Stimulated activated CD8-positive, alpha-beta memory T cell treated with anti-CD3 and anti-CD28 coated beads, Interleukin-4, amount 100 ng/mL, for 4 hours (primary cell): ENCODE data around the gene CTBP1.
A peak's percentile ranks its signal among the peaks of the same experiment; 100 is the strongest.

Experiments
- DNase-seq, 2 donors: peaks; one replicate each; pipeline ENCODE4 v3.0.0-alpha.2; 2020; ENCODE audit warnings: low read depth in 2 of 2, low spot score in 1 of 2

CTBP1 gene

DNA sequence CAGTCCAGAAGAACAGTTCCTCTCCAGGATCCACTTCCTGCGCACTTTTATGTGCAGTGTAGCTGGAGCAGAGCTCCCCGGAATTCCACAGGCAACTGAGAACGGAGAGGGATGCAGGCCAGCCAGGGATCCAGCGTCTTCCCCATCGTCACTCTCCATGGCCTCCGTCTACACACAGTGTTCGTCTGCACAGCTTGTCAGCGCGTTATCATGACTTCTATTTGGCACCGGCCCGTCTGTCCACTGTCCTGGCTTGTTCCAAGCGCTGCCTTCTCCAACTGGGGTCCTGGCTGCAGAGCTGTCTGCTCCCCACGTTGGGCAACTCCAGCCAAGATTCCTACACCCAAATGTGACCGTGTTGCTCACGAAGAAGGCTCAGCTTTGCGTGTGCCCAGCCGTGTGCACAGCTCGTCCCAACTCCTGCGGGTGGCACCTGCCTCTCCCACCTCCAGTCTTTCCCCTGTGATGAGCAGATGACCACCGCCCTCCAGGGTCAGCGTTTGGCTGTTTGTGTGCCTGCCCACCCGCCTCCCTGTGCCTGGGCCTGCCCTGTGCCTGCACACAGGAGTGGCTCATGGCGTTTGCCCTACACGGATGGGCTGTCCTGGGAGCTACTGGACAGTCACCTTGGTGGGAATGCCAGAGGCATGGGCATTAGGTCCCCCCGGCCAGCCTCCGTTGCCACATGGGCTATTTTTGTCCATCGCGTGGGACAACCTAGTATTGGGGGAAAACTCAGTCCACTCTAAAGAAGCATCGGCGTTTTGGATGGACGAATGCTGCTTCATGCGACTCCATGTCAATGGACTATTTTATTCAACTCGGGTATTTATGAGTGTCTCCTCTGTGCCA is 2.2 kb upstream of the CTBP1 start:
- DNase-seq, result no peak

DNA sequence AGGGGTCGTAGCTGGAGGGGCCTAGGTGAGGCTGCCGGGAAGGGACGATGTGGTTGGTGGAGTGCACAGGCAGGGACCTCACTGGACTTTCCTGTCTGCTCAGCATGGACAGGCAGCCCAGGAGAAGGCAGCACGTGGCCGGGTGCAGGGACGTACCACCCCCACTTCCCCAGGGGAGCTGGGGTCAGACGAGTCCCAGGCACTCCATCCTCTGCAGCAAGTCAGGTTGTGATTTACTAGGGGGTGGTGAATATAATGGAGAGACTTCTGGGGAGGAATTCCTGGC is 1.5 kb upstream of the CTBP1 start:
- no peak for DNase-seq

DNA sequence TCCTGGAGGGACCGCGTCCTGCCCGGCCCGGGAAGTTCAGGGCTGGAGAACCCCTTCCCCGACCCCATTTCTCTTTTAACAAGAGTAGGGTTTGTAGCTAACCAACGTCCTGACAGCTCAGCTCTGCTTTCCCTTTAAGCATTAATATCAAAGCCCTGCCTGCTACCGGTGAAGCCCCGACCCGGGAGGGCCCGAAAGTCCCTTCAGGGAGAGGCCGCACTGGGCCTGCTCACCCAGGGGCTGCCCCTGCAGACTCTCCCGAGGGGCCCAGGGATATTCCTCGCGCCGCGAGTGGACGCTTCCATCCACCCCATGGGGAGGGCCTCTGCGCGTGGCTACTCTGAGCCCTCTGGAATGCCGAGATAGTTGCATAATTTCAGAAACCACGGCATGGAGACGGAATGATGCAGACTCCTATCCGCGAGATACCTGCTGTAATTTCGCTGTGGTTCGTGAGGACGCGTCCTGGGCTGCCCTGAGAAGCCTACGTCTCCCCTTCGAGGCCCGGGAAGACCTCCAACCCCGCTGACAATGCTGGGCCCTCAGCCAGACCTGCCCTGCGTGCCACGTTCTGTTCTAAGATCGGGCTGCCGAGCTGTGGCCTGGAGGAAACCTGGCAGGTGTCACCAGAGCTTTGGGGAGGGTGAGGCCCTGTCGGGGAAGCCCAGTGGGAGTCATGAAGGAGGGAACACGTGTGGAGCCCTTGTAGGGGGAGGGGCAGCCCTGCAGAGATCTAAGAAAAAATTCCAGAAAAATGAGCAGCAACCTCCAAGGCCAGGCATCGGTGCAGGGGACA is 999 bp upstream of the CTBP1 start:
- DNase-seq, result peak; percentile 21 to 24

DNA sequence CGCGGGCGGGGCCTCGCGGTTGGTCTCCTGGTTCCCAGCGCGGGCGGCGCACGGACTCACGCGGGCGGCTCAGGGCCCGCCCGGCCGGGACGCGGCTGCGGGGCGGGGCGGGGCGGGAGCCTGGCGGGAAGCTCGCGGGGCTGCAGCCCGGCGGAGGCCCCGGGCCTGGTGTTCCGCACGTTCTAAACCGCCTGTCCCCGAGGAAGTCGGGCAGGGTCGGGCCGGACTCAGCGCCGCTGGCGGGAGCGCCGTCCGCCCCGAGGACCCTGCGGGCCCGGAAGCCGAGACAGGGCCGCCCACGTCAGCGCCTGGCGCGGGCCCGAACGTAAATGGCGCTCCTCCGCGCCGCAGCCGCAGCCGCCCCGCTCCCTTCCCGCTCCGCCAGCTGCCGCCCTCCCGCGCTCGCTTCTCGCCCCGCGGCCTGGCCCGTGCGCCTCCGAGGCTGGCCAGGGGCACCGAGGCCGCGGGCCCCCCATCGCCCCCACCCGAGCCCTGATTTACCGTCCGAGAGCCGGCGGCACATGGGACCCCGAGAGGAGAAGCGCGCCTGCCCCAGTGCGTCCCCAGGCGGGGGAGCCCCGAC is 309 bp upstream of the CTBP1 start:
- peak; percentile 58 to 73 for DNase-seq

DNA sequence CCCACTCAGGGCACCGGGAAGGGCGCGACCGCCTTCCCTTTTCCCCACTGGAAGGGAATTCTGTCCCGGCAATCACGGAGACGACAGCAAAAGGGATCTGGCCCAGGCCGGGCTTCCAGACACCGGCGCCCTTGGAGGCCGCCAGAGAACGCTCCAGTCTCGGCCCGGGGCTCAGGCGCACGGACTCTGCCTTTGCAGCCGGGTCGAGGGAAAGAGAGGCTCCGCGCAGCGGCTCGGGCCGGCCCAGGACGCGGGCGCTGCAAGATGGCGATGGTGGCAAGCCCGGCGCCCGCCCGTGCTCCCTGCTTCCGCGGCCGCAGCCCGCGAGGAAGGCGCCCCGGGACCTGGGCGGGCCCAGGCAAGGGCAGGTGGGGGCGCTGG is 1.1 kb downstream of the CTBP1 start:
- peak in 1 of 2 donors; percentile 17 for DNase-seq

DNA sequence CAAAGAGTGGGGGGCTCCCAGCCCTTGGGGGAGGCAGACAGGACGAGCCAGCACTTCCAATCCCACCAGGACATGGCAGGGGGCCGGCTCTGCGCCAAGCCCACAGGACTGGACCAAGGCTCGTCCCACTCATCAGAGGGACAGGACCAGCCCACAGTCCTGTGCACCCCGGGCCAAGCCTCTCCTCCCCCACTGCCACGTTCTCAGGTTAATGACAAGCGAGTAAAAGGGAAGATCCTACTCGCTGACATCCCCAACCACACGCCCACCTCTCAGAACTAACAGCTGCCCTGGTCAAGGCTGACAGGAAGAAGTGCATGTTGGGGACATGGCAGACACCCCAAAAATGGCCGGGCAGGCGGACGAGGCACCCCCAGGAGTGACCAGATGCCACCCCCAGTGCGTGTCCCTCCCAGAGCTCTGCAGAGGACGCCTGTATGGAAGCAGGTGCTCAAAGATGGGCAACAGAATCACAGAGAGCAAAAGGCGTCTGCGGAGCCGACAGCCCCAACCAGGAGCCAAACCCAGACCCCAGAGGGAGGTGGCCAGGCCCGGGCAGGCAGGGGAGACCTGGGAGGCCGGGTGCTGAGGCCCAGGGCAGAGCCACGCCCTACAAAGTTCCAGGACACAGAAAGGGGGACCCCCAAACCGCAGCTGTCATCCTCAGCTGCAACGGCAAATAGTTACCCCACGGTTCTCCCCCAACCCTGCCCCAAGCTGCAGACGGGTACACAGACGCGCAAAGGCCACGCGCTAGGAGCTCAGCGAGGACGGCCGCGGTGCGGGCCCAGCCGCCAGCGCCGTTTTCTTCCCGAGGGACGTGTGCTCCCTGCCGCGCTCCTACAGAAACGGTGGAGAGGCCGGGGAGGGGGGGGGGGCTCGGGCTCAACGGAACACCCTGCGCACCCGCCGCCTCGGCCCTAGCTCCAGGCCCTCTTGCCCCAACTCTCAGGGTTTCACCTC is 1.7 kb downstream of the CTBP1 start:
- DNase-seq, result no peak

DNA sequence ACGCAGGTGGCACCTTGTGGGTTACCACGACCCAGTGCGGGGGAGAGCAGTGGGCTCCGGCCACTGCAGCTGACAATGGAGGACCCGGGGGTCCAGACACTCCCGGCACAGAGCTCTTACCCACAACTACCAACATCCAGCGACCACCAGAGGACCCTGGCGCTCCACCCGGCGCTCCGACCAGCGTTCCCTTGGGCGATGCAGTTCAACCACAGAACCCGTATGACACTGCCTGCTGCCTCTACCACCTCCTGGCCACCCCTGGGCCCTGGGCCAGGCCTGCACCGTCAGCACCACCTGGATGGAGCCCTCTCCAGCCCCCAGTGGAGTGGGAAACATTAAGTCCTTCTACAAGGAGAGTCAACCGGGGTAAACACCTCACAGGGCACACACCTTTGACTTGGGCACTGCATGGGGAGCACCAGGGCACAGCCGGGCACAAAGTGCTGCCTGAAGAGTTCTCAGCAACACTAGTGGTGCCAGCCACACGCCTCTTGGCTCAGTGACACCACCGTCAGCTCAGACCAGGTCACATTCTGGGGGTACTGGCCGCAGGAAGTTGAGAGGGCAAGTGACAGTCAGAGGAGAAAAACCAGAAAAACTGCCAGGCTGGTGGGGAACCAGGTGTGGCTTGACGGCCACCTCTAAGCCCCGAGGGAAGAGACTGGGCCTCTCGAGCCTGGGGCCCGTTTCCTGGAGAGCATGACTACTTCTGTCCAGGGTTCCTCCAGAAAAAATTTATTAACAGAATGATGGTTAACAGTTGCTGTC is 2.6 kb downstream of the CTBP1 start:
- DNase-seq, result no peak

DNA sequence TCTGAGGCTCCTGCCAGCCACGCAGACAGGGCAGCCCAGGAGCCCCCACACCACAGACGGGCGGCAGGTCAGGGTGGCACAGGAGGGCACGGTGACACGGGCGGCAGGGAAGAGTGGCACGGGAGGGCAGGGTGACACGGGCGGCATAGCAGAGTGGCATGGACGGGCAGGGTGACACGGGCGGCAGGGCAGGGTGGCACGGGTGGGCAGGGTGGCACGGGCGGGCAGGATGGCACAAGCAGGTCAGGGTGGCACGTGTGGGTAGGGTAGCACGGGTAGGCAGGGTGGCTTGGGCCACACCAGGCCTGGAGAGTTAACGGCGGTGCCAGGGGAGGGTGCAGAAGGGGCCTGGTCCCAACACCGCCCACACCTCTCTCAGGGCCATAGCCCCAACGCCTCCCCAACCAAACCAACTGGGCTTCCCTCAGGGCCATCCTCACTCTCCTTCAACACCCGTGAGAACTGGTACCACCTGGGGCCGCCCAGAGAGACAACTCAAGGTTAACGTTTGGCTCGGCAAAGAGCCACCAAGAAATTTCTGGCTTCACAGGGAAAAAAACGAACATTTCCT is 3.4 kb downstream of the CTBP1 start:
- DNase-seq, result no peak

DNA sequence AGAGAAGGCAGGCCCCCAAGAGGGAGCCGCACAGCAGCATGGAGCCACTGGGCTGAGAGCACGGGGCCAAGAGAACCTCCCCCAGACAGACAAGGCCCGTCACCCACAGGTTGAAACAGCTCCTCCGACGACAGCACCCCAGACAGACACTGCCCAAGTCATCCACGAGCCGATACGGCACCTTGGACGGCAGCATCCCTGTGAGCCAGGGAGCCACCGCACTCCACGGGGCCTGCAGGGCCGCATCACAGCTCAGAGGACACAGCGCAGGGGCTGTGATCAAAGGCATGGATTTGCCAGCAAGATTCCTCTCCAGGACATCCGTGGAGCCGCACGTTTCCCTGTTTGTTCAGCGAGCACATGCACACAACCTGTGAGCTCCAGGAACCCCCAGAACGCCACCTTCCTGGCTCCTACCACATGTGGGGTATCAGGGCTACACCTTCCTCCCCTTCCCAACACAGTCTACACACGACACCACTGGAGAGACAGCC is 3.9 kb downstream of the CTBP1 start:
- DNase-seq, result no peak

DNA sequence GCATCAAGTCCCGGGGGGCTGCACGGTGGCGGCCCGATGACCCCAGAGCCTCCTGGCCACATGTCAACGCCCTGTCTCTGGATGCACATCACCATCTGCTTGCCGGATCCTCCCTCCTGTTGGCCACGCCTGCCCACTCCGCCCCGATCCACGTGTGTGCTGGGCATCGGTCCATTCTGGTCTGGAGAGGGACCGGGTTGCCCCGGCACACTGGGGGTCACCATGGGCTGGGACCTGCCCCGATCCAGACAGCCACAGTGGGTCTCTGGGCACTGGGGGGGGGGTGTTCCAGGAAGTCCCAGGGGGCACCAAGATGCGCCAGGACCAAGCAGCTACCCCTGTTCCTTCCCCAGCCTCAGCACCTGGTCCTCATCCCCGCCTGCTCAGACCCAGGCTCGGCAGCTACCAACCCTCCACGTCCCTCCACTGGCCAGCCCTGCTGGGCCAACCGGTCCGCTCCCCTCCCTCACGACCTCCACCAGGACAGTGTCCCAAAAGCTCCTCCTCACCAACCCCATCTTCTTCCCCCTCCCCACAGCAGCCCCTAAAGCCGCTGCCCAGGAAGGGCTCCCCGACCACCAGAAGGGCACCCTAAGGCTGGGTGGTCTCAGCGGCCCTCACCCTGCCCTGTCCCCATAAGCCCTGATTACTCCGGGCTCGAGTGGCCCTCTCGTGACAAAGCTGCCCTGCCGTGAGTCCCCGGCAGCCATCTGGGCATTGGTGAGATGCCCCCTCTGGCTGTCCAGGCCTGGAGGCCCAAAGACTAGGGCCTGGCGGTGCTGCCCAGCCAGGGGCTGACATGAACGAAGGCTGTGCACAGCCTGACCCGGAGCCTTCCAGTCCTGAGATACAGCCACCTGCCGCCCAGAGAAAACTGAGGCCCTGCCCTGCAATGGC is 4.6 kb downstream of the CTBP1 start:
- DNase-seq, result no peak

DNA sequence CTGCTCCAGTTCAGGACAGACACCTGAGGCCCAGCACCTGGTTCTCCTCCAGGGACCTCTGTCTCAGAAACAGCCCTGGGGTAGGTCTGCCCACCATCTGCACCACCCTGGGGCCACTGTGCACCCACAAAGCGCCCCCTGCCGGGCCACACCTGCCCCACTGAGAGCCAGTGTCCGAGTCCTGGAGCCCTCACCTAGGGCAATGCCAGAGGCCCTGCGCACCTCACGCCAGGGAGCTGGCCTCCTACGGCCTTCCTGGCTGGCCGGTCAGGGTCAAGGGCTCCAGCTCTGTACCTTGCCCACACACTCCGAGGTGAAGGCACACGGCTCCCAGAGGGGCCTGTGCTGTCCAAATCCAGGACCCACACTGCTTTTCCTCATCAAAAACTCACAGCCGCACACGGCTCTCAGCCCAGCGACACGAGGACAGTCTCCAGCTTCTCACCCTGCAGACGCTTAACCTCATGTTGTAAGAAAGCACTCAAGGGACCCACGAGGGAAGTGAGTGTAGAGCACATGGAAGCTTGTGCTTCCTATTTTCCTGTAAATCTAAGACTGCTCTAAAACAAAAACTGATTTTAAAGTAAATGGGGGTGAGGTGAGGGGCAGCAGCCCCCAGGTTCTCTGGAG is 5.4 kb downstream of the CTBP1 start:
- no peak for DNase-seq

DNA sequence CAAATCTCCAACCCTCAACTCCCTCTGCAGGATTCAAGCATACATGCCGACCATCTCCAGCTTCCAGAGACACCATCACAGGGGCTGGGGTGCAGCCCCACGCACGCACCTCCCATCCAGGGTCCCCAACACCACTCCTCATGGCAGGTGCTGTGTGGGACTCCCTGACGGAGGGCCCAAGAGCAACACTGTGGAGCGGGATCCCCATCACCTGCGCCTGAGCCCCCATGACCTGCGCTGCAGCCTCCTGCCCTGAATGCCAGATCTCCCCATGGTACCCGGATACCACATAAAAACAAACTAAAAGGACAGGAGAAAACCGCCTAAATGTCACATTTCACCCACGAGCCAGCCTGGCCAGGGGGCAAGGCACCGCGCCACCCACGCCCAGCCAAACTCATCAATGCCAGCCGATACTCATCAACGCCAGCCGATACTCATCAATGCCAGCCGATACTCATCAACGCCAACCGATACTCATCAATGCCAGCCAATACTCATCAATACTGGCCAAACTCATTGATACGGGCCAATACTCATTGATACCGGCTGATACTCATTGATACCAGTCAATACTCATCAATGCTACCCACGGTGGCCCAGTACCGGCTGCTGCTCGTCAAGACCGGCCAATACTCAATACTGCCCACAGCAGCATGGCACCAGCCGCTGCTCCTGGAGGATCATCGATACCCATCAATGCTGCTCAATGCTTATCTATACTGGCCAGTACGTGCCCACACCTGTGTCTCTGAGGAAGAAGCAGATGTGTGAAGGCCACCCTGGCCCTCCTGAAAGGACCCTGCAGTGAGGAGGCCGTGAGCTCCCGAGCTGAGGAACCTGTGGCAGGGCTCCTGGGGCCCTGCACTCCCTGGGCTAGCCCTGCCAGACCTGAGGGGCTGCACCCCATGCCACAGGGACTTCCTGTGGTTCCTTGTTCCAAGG is 6.2 kb downstream of the CTBP1 start:
- no peak for DNase-seq

DNA sequence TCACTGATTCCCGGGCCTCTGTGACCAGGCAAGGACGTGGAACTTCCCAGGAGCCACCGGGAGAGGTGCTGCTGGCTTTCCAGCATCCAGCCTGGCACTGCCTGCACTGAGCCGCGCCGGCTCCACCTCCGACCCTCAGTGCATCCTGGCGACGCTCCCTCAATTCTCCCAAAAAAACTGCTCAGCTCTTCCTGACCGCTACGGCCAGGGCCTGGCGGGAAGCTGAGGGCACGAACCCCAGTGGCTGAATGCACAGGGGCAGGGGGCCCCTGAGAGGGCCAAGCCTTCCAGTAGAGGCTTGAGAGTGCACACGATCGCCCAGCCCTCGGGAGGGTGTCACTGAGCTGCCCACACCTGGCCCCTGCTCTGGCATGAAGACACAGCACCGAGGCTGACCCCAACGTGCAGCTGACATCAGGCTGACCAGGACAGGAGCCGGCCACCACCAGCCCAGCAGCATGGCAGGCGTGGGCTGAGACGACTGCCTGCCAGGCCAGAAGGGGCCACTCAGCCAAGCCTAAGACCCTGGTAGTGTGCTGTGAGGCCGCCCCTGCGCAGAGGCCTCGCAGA is 6.9 kb downstream of the CTBP1 start:
- DNase-seq, result no peak

DNA sequence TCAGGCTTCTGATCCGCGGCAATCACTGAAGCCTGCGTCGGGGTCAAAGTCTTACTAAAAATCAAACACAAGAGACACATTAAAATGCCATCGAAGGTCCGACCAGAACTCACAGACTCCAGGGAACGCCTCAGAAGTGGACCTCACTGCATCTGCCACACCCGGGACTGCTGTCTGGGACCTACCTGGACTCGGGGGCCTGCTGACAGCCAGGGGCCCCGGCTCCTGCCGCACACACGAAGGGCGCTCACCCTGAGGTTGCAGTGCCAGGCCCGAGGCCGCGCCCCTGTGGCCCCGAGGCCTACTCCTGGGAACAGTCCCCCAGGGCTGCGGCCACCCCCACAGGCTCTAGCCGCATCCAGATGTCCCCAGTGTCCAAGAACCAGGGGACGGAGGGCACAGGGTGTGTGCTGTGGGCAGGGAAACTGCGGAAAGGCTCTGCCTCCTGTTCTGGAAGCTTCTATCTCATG is 7.4 kb downstream of the CTBP1 start:
- no peak for DNase-seq

DNA sequence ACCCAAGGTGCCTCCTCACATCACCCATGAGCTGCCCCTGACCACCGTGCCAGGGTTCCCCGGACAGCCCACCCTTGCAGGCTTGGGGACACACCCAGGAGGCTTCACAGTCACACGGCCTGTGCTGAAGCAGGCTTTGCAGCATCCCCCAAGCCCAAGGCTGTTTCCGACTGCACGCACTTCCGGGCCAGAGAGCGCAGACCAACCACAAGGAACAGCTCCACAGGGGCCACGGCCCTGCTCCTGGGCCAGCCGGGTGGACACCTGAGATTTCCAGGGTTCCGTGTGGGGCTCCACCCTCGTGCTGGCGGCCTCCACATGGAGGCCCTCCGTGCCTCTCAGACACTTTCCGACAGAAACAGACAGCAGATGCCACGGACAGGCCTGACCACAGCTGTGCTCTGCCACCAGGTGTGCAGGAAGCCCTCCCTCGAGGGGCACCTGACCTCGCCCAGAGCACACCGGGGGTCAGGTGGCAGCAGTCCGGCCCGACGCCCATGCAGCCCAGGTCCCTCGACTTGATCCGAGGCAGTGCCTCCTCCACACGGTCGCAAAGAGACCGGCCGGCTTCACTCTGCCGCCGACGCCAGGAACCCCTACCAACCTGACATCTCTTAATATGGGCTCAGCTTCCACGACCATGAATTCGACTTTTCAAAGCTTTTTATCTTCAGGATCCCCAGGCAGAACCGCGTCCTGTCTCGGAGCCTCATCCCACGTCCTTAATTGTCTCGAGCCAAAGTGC is 8.0 kb downstream of the CTBP1 start:
- no peak for DNase-seq

DNA sequence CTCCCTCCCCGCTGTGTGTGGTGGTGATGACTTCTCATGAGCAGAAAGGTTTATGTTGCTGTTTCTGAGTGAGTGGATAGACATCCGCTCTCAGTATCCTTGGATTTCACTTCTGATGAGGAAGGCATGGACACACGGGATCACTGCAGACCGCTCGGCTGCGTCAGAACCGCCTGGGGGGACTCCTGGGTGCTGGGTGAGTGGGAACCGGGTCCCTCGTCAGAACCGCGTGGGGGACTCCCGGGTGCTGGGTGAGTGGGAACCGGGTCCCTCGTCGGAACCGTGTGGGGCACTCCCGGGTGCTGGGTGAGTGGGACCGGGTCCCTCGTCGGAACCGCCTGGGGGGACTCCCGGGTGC is 9.0 kb downstream of the CTBP1 start:
- DNase-seq, result no peak
